Liver (tissue), 9 donors: Measurements from ENCODE around the gene TFAP2A. TPM values are rescaled to one million over a fixed set of nuclear protein-coding genes. Genes with fewer than 3 reads are reported as not detected.

Experiments
- DNase-seq: peaks from one replicate; pipeline ENCODE4 v3.0.0-alpha.2; 2017; ENCODE audit warnings: low spot score
- H3K27ac ChIP-seq, 2 donors: one replicate each; pipeline ENCODE4 v1.7.0; 2013; ENCODE audit warnings: inconsistent platforms in 2 of 2, low read length in 2 of 2, control low read depth in 1 of 2, low read depth in 1 of 2, mild to moderate bottlenecking in 1 of 2
- H3K27me3 ChIP-seq, 4 donors: one replicate each; pipeline versions ENCODE4 v1.6.1 to v1.7.0; 2013; ENCODE audit warnings: low read length in 3 of 4, inconsistent platforms in 1 of 4, mild to moderate bottlenecking in 1 of 4, moderate library complexity in 1 of 4; ENCODE audit not compliant: control insufficient read depth in 4 of 4, insufficient read depth in 4 of 4
- H3K36me3 ChIP-seq, 4 donors: one replicate each; pipeline versions ENCODE4 v1.6.1 to v1.7.0; 2013; ENCODE audit warnings: low read length in 3 of 4, mild to moderate bottlenecking in 3 of 4, low read depth in 1 of 4, moderate library complexity in 1 of 4; ENCODE audit not compliant: control insufficient read depth in 4 of 4, insufficient read depth in 3 of 4
- H3K4me1 ChIP-seq, 4 donors: one replicate each; pipeline versions ENCODE4 v1.6.1 to v1.7.0; 2013; ENCODE audit warnings: low read length in 3 of 4, mild to moderate bottlenecking in 3 of 4, moderate library complexity in 1 of 4; ENCODE audit not compliant: control insufficient read depth in 4 of 4, insufficient read depth in 4 of 4
- H3K4me3 ChIP-seq, 3 donors: one replicate each; pipeline versions ENCODE4 v1.6.1 to v1.7.0; 2013; ENCODE audit warnings: low read length in 3 of 3, control low read depth in 1 of 3, low read depth in 1 of 3, mild to moderate bottlenecking in 1 of 3
- H3K9ac ChIP-seq, 2 donors: one replicate each; pipeline ENCODE4 v1.7.0; 2013; ENCODE audit warnings: low read length in 2 of 2, mild to moderate bottlenecking in 2 of 2, moderate library complexity in 2 of 2, control low read depth in 1 of 2, low read depth in 1 of 2
- H3K9me3 ChIP-seq, 4 donors: one replicate each; pipeline versions ENCODE4 v1.6.1 to v1.7.0; 2013; ENCODE audit warnings: low read length in 3 of 4; ENCODE audit not compliant: control insufficient read depth in 4 of 4
- FOXA1 ChIP-seq: IDR thresholded peaks from 2 replicates; pipeline ENCODE4 v1.6.1; 2016; ENCODE audit warnings: antibody characterized with exemption
- FOXA2 ChIP-seq: IDR thresholded peaks from 2 replicates; pipeline ENCODE4 v1.6.1; 2016; ENCODE audit warnings: antibody characterized with exemption
- GABPA ChIP-seq, 2 donors: IDR thresholded peaks in 1 of 2; conservative IDR thresholded peaks in 1 of 2; 2 replicates each; pipeline ENCODE4 v1.6.1; 2016; ENCODE audit warnings: antibody characterized with exemption in 2 of 2, mild to moderate bottlenecking in 1 of 2, moderate library complexity in 1 of 2
- HNF4A ChIP-seq, 2 donors: conservative IDR thresholded peaks; 2 replicates each; pipeline ENCODE4 v1.6.1; 2016; ENCODE audit warnings: antibody characterized with exemption in 2 of 2, mild to moderate bottlenecking in 2 of 2
- HNF4G ChIP-seq: IDR thresholded peaks from 2 replicates; pipeline ENCODE4 v1.6.1; 2016; ENCODE audit warnings: antibody characterized with exemption
- JUND ChIP-seq, 2 donors: IDR thresholded peaks; 2 replicates each; pipeline ENCODE4 v1.6.1; 2016; ENCODE audit warnings: antibody characterized with exemption in 2 of 2
- MAX ChIP-seq: IDR thresholded peaks from 2 replicates; pipeline ENCODE4 v1.6.1; 2016; ENCODE audit warnings: antibody characterized with exemption
- NR2F2 ChIP-seq: IDR thresholded peaks from 2 replicates; pipeline ENCODE4 v1.6.1; 2016; ENCODE audit warnings: antibody characterized with exemption
- RAD21 ChIP-seq, 2 donors: IDR thresholded peaks; 2 replicates each; pipeline ENCODE4 v1.6.1; 2016; ENCODE audit warnings: antibody characterized with exemption in 2 of 2, mild to moderate bottlenecking in 2 of 2
- REST ChIP-seq: IDR thresholded peaks from 2 replicates; pipeline ENCODE4 v1.6.1; 2016; ENCODE audit warnings: antibody characterized with exemption, mild to moderate bottlenecking
- RXRA ChIP-seq, 2 donors: IDR thresholded peaks; 2 replicates each; pipeline ENCODE4 v1.6.1; 2017 to 2018; ENCODE audit warnings: antibody characterized with exemption in 2 of 2, mild to moderate bottlenecking in 1 of 2
- SP1 ChIP-seq: IDR thresholded peaks from 2 replicates; pipeline ENCODE4 v1.6.1; 2018; ENCODE audit warnings: antibody characterized with exemption, mild to moderate bottlenecking
- TAF1 ChIP-seq: conservative IDR thresholded peaks from 2 replicates; pipeline ENCODE4 v1.6.1; 2016; ENCODE audit warnings: antibody characterized with exemption, mild to moderate bottlenecking
- YY1 ChIP-seq: IDR thresholded peaks from 2 replicates; pipeline ENCODE4 v1.6.1; 2016; ENCODE audit warnings: antibody characterized with exemption, mild to moderate bottlenecking
- ZBTB33 ChIP-seq: IDR thresholded peaks from 2 replicates; pipeline ENCODE4 v1.6.1; 2016; ENCODE audit warnings: antibody characterized with exemption
- WGBS: extraction: QIAGEN DNeasy Blood & Tissue Kit; methylation state at CpG from one replicate; pipeline ENCODE4 v1.1.7; 2013; 5-methylcytosine and 5-hydroxymethylcytosine counted together
- polyA plus RNA-seq, 2 donors: library from polyadenylated mRNA; stranded (reverse) in 1 of 2; unstranded in 1 of 2; fragments of 200-250 nt in 1 of 2; fragments of >200 nt in 1 of 2; fragmentation: Nextera tagmentation in 1 of 2; extraction: Ambion mirVana in 1 of 2; gene quantifications; one replicate each; pipeline versions ENCODE4 v1.2.1 to v1.2.3, GENCODE V29; 2013 to 2015
- total RNA-seq, 2 donors: library from RNA; depleted of rRNA; stranded (reverse); fragments of >200 nt; gene quantifications; one replicate each; pipeline ENCODE4 v1.2.3, GENCODE V29; 2014
- TF ChIP-seq, protein P1 (sequence below): fragments of 150-350 bp; IDR thresholded peaks from 2 replicates; pipeline ENCODE4 v1.5.1; 2017; ENCODE audit warnings: improper control_type of control experiment, low read depth, low read length; ENCODE audit not compliant: missing input control
- TF ChIP-seq, protein P2 (sequence below): IDR thresholded peaks from 2 replicates; pipeline ENCODE4 v1.6.1; 2016; ENCODE audit warnings: antibody characterized with exemption
- donor health status: healthy.
- donor health status: healthy.
- donor health status: healthy.
- donor health status: healthy.
- donor health status: healthy.

Gene TFAP2A
- total and polyA plus RNA-seq, 4 donors = 0.03 to 0.08 TPM; not detected in 2

DNA sequence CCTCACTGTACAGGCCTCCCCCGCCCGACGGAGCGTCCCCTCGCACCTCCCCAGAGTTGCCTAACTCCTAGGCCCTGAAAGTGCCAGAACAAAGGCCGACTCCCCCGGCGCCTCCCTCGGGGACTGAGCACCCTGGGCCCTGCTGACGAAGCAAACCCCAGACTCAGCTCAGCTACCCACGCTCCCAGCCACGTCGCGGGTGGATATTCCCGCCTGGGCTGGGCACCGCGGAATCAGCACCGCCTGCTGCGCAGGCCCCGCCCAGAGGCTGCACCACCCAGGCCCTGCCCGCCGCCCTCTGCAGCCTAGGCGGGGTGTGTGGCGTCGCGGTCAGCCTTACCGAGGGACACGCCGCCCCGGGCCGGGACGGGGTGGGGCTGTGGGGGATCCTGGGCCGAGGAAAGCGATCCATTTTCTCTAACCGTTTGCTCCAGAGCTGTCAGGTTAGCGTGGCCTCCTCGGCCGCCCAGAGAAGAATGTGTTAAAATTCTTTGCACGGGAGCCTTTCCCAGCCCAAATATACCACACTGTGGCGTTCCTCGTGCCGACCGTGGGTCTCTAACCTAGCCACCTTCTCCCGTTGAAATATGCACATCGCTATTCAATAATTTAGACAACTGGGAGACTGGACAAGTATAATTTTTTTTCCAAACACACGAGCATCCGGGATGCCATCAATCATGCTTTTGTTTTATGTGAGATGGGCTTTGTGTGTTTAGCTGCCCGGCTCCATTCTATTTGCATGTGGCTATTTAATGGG, 31.4 kb downstream of the TFAP2A start:
- no peak overlapping the region for H3K9ac ChIP-seq
- H3K27me3 ChIP-seq = peaks cover 2 to 39% (median 15%) of the 10 kb centered on the region in 4 donors
- 6% methylated on average over 48 of the region's 48 CpGs for WGBS
- peaks cover 0 to 3% (median 0%) of the 10 kb centered on the region in 4 donors for H3K9me3 ChIP-seq
- H3K4me3 ChIP-seq = no peak overlapping the region
- no peaks in the 10 kb centered on the region for H3K36me3 ChIP-seq
- H3K27ac ChIP-seq = no peak overlapping the region
- peaks cover 0 to 8% (median 1%) of the 10 kb centered on the region in 4 donors for H3K4me1 ChIP-seq
- no peak for TF ChIP-seq RXRA (IDR thresholded peaks at IDR 0.05)
- no peak for TF ChIP-seq RAD21 (IDR thresholded peaks at IDR 0.05)
- TF ChIP-seq NR2F2 = no peak
- TF ChIP-seq, protein P1, sequence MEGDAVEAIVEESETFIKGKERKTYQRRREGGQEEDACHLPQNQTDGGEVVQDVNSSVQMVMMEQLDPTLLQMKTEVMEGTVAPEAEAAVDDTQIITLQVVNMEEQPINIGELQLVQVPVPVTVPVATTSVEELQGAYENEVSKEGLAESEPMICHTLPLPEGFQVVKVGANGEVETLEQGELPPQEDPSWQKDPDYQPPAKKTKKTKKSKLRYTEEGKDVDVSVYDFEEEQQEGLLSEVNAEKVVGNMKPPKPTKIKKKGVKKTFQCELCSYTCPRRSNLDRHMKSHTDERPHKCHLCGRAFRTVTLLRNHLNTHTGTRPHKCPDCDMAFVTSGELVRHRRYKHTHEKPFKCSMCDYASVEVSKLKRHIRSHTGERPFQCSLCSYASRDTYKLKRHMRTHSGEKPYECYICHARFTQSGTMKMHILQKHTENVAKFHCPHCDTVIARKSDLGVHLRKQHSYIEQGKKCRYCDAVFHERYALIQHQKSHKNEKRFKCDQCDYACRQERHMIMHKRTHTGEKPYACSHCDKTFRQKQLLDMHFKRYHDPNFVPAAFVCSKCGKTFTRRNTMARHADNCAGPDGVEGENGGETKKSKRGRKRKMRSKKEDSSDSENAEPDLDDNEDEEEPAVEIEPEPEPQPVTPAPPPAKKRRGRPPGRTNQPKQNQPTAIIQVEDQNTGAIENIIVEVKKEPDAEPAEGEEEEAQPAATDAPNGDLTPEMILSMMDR = no peak
- no peak for TF ChIP-seq YY1
- TF ChIP-seq SP1 = no peak
- no peak for TF ChIP-seq ZBTB33
- DNase-seq = no peak

GRCh38 chr6:10382728-10383330, 32.0 kb downstream of the TFAP2A start:
- peaks cover 0 to 3% (median 0%) of the 10 kb centered on the region in 4 donors for H3K9me3 ChIP-seq
- WGBS = 10% methylated on average over 22 of the region's 22 CpGs
- H3K27me3 ChIP-seq = peaks cover 2 to 36% (median 14%) of the 10 kb centered on the region in 4 donors
- H3K4me1 ChIP-seq = peaks cover 0 to 8% (median 1%) of the 10 kb centered on the region in 4 donors
- no peak for DNase-seq
- no peak overlapping the region for H3K27ac ChIP-seq
- no peak overlapping the region for H3K4me3 ChIP-seq
- no peaks in the 10 kb centered on the region for H3K36me3 ChIP-seq
- no peak for TF ChIP-seq SP1
- no peak for TF ChIP-seq NR2F2
- no peak for TF ChIP-seq JUND (IDR thresholded peaks at IDR 0.05)
- no peak for TF ChIP-seq TAF1
- no peak for TF ChIP-seq RXRA (IDR thresholded peaks at IDR 0.05)
- no peak for TF ChIP-seq YY1
- TF ChIP-seq RAD21 (IDR thresholded peaks at IDR 0.05) = no peak
- no peak for TF ChIP-seq ZBTB33
- no peak for TF ChIP-seq FOXA1
- no peak for TF ChIP-seq REST
- TF ChIP-seq MAX = no peak
- TF ChIP-seq HNF4A (conservative IDR thresholded peaks at IDR 0.05) = no peak
- no peak for TF ChIP-seq FOXA2
- TF ChIP-seq, protein P2, sequence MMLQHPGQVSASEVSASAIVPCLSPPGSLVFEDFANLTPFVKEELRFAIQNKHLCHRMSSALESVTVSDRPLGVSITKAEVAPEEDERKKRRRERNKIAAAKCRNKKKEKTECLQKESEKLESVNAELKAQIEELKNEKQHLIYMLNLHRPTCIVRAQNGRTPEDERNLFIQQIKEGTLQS = no peak
- TF ChIP-seq HNF4G = no peak
- TF ChIP-seq, protein P1 = no peak
- no peak for TF ChIP-seq GABPA (IDR thresholded peaks at IDR 0.05 in 1 of 2, conservative IDR thresholded peaks at IDR 0.05 in 1 of 2)
- no peak overlapping the region for H3K9ac ChIP-seq
